Immature natural killer cell (primary cell): Measurements from ENCODE around the gene STMN3. TPM values are rescaled to one million over a fixed set of nuclear protein-coding genes. Genes with fewer than 3 reads are reported as not detected.
"Not testable (repeated sequence)": the region's sequence is repeated elsewhere in the genome, so short reads cannot be mapped to it uniquely, and the experiment has no call there.

Experiments
- DNase-seq, 3 donors: peaks; one replicate each; pipeline ENCODE4 v3.0.0; 2022; ENCODE audit warnings: mixed read lengths in 1 of 3
- H3K27ac Mint-ChIP-seq, 6 donors: one replicate each; pipeline ENCODE4 v1.8.0; 2020; ENCODE audit warnings: mixed read lengths in 6 of 6, mild to moderate bottlenecking in 5 of 6, inconsistent platforms in 4 of 6, moderate library complexity in 3 of 6
- H3K27me3 Mint-ChIP-seq, 3 donors: one replicate each; pipeline ENCODE4 v1.8.0; 2020 to 2021; ENCODE audit warnings: low read depth in 3 of 3, mild to moderate bottlenecking in 3 of 3, mixed read lengths in 3 of 3, moderate library complexity in 3 of 3, inconsistent platforms in 1 of 3
- H3K36me3 Mint-ChIP-seq, 3 donors: one replicate each; pipeline ENCODE4 v1.8.0; 2020; ENCODE audit warnings: mixed read lengths in 3 of 3, inconsistent platforms in 2 of 3, mild to moderate bottlenecking in 2 of 3
- H3K4me1 Mint-ChIP-seq, 2 donors: one replicate each; pipeline ENCODE4 v1.8.0; 2020; ENCODE audit warnings: inconsistent platforms in 2 of 2, mild to moderate bottlenecking in 2 of 2, mixed read lengths in 2 of 2, moderate library complexity in 1 of 2
- H3K4me3 Mint-ChIP-seq, 5 donors: one replicate each; pipeline ENCODE4 v1.8.0; 2020; ENCODE audit warnings: mild to moderate bottlenecking in 5 of 5, mixed read lengths in 5 of 5, inconsistent platforms in 3 of 5, moderate library complexity in 3 of 5
- H3K9me3 Mint-ChIP-seq, 6 donors: one replicate each; pipeline ENCODE4 v1.8.0; 2020; ENCODE audit warnings: mild to moderate bottlenecking in 6 of 6, mixed read lengths in 6 of 6, inconsistent platforms in 4 of 6, moderate library complexity in 3 of 6
- polyA plus RNA-seq, 3 donors: library from polyadenylated mRNA; unstranded; fragments of 300-500 nt; fragmentation: Illumina TruSeq; gene quantifications; one replicate each; pipeline ENCODE4 v1.2.3, GENCODE V29; 2021

STMN3 gene
- polyA plus RNA-seq, 3 donors from 2014 or later, result 0.36 to 1.6 (median 1.1) TPM

DNA sequence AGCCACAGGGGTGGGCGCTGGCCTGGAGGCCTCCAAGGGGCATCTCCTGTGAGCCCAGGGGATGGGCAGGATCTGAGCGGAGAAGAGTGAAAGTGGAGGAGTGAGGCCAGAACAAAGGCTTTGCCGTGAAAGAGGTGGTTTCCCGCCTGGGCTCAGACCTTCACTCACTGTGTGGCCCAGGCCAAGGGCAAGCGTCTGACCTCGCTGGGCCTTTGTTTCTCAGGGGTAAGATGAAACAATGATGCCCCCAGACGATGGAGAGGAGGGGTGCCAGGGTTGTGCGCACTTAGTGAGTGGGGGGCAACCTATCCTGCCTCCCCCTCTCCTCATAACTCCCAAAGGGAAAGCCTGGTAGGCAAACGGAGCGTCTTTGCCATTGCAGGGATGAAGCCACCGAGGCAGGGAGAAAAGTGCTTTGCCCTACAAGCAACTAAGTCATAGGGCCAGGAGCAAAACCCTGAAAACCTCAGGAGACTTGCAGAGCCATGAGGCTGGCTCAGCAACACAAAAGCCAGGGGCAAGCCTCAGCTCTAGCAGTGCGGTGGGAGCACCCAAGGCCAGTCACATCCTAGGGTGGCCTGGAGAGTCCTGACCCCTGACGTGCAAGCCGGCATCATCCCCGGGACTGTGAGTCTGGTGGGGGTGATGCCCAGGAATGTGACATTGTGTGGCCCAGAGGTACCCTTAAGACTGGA, 897 bp upstream of the STMN3 start:
- Mint-ChIP-seq H3K4me3 (peak overlapping the region; percentile 40 to 56 (median 41)), H3K36me3 (no peaks in the 10 kb centered on the region), H3K9me3 (peaks cover 0 to 3% (median 0%) of the 10 kb centered on the region in 6 donors), H3K27ac (peak overlapping the region in 1 of 6 donors; percentile 22), H3K4me1 (peaks cover 22 to 26% of the 10 kb centered on the region in 2 donors), H3K27me3 (peaks cover 11 to 14% (median 12%) of the 10 kb centered on the region in 3 donors)
- DNase-seq, result no peak

DNA sequence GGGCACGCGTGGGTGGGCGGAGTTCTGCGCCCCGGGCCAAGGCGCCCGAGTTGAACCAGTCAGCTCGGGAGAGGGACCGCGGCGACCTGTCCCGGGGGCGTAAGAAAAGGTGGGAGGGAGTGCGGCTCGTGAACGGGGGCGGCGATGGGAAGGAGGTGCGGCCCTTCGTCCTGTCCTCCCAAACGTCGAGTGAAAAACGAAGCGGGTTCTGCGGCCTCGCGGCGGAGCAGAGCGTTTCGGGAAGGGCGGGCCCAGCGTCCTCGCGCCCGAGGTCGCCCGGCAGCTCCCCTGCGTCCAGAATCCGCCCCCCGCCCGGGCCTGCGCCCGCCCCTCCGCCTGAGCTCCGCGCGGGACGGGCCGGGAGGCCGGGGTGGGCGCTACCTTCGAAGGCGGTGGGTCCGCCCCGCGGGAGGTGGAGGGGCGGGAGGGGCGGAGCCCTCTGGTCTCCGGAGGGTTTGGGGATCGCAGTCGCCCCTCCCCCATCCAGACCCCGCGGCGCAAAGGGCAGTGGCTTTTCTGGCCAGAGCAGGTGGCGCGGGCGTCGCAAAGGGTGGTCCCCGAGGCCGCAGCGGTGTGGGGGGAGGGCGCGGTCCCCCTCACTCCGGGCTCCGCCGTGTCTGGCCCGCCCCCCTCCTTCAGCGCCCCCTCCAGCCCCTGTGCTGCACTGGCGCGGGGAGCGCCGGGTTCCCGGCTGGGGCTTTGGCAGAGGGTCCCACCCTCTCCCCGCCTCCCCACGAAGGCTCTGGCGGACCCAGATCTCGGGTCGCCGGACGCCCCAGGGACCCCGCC, 838 bp downstream of the STMN3 start:
- H3K27me3 Mint-ChIP-seq, result peaks cover 4 to 9% (median 5%) of the 10 kb centered on the region in 3 donors
- H3K27ac Mint-ChIP-seq, result no peak overlapping the region
- H3K36me3 Mint-ChIP-seq, result no peaks in the 10 kb centered on the region
- H3K4me1 Mint-ChIP-seq, result peaks cover 9 to 12% of the 10 kb centered on the region in 2 donors
- H3K9me3 Mint-ChIP-seq, result no peaks in the 10 kb centered on the region
- peak in 1 of 3 donors; percentile 17 for DNase-seq
- H3K4me3 Mint-ChIP-seq, result peak overlapping the region in 3 of 5 donors; percentile 29 to 84 (median 46)

DNA sequence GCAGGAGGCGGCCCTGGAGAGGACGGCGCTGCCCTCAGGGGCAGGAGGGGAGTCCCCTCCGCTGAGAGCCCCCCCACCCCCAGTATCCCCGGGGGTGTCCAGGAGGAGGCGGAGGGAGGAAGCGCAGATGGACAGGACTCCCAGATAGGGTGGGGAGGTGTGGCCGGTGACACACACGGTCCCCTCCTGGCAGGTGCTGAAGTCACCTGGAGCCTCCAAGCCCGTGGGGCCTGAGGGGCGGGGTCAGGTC, 1.4 kb downstream of the STMN3 start:
- Mint-ChIP-seq H3K27me3 (peaks cover 4 to 9% (median 5%) of the 10 kb centered on the region in 3 donors), H3K27ac (no peak overlapping the region), H3K9me3 (no peaks in the 10 kb centered on the region), H3K36me3 (no peaks in the 10 kb centered on the region), H3K4me1 (peaks cover 9 to 12% of the 10 kb centered on the region in 2 donors), H3K4me3 (peak overlapping the region in 4 of 5 donors; percentile 71 to 84 (median 78))
- DNase-seq, result no peak

DNA sequence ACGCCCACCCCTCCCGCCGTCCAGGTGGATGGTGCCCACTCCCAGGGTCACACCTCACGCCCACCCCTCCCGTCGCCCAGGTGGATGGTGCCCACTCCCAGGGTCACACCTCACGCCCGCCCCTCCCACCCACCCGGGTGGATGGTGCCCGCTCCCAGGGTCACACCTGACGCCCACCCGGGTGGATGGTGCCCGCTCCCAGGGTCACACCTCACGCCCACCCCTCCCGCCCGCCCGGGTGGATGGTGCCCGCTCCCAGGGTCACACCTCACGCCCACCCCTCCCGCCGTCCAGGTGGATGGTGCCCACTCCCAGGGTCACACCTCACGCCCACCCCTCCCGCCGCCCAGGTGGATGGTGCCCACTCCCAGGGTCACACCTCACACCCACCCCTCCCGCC, 2.7 kb downstream of the STMN3 start:
- H3K36me3 Mint-ChIP-seq, H3K9me3 Mint-ChIP-seq, H3K4me3 Mint-ChIP-seq, DNase-seq, H3K27ac Mint-ChIP-seq: not testable (repeated sequence)
- peaks cover 9 to 12% of the 10 kb centered on the region in 2 donors for H3K4me1 Mint-ChIP-seq
- H3K27me3 Mint-ChIP-seq, result peaks cover 4 to 11% (median 5%) of the 10 kb centered on the region in 3 donors

DNA sequence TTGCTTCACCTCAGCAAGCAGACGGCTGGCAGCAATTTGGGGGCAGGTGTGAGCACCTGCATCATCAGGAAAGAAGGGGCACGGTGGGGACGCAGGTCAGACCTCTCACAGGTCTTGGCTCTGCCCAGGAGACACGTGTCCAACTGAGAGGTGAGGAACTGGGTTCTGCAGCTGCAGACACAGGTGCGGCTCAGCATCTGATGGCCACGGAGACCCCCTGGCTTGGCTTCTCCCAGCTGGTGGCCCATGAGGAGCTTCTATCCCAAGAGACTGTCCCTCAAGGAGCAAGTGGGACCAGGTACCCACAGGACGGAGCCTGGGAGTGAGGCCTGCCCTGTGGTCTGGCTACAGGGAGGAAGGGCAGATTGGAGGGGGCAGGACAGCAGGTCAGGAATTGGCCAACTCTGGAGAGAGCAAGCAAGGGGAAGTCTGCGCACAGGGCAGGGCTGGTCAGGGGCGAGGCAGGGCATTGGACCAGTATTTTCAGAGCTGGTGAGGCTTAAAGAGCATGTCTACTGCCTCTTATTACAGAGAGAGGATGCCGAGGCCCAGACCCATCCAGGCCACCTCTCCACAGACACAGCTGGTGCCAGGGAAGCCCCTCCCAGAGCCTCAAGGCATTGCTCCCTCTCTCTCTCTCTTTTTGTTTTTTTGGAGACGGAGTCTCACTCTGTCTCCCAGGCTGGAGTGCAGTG, 4.2 kb downstream of the STMN3 start:
- Mint-ChIP-seq H3K4me1 (peaks cover 9% of the 10 kb centered on the region in 2 donors), H3K27ac (no peak overlapping the region), H3K27me3 (peaks cover under 1 to 12% (median 3%) of the 10 kb centered on the region in 3 donors), H3K4me3 (no peak overlapping the region), H3K36me3 (no peaks in the 10 kb centered on the region), H3K9me3 (no peaks in the 10 kb centered on the region)
- no peak for DNase-seq

DNA sequence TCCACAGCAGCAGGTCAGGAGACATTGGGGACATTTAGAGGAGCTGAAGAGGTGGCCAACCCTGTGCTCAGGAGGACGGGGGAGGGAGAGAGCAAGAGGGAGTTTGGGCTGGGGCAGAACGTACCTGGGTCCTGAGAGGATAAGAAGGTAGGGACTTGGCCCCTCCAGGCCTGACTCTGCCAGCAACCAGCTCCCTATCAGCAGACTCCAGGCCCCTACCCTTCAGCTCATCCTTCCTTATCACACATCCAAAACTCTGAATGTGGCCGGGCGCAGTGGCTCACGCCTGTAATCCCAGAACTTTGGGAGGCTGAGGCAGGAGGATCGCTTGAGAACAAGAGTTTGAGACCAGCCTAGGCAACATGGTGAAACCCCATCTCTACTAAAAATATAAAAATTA, 5.0 kb downstream of the STMN3 start:
- no peak overlapping the region for H3K4me3 Mint-ChIP-seq
- no peaks in the 10 kb centered on the region for H3K9me3 Mint-ChIP-seq
- no peaks in the 10 kb centered on the region for H3K36me3 Mint-ChIP-seq
- peaks cover under 1 to 8% (median 3%) of the 10 kb centered on the region in 3 donors for H3K27me3 Mint-ChIP-seq
- peaks cover 5% of the 10 kb centered on the region in 2 donors for H3K4me1 Mint-ChIP-seq
- no peak for DNase-seq
- no peak overlapping the region for H3K27ac Mint-ChIP-seq

DNA sequence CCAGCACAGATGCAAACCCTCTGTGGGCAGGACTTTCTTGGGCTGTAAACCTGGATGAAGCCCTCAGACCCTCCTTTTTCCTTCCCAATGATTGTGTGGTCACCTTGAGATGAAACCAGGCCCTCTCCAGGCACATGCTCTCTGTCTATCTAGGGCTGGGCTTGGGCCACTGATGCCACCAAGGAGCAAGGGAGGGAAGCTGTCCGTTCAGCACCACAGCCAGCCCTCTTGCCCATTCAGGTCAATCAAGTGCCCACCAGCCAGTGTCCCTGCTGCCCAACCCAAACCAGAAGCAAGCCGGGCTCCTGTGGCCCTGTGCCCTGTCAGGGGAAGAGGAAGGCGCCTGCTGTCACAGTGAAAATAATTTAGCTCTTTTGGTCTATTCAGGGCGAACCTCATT, 8.0 kb downstream of the STMN3 start:
- DNase-seq, result no peak
- H3K27ac Mint-ChIP-seq, result no peak overlapping the region
- no peaks in the 10 kb centered on the region for H3K9me3 Mint-ChIP-seq
- H3K4me1 Mint-ChIP-seq, result peaks cover under 1 to 6% of the 10 kb centered on the region in 2 donors
- peaks cover 2 to 12% (median 4%) of the 10 kb centered on the region in 3 donors for H3K27me3 Mint-ChIP-seq
- H3K4me3 Mint-ChIP-seq, result no peak overlapping the region
- no peaks in the 10 kb centered on the region for H3K36me3 Mint-ChIP-seq

DNA sequence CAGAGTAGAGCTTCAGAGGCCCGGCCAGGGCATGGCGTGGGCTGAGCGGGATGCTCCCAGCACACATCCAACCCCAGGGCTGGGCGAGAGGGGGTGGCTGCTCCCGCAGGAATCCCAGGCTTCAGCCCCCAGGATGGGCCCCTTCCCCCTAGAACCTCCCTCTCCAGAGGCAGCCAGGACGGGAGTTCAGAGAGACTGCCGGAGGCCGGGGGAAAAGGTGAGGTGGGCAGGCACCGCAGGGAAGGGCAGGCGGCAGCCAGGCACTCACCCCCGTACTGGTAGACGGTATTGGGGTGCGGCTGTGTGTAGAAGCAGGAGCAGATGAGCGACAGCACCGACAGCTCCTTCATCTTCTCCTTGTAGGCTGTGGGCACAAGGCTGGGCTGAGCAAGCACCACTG, 9.3 kb downstream of the STMN3 start:
- Mint-ChIP-seq H3K4me1 (peaks cover 13 to 18% of the 10 kb centered on the region in 2 donors), H3K36me3 (no peaks in the 10 kb centered on the region), H3K27me3 (peaks cover 2 to 12% (median 4%) of the 10 kb centered on the region in 3 donors), H3K4me3 (peak overlapping the region in 3 of 5 donors; percentile 15 to 58 (median 21)), H3K27ac (no peak overlapping the region), H3K9me3 (no peaks in the 10 kb centered on the region)
- no peak for DNase-seq

DNA sequence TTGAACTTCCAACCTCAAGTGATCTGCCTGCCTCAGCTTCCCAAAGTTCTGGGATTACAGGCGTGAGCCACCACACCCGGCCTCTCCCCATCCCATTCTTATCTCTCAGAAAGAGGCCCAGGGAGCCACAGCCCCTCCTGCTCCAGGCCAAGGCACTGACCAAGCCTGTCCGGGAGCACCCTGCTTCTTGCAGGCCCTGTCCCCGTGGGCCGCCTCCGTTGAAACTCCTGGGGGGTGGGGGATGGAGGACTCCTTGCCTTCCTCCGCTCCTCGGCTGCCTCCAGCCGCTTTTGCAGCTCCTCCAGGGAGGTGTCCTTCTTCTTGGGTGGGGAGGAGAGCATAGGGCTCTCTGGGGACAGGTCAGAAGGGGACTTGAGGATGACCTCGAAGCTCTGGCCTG, 9.7 kb downstream of the STMN3 start:
- Mint-ChIP-seq H3K27me3 (peaks cover 2 to 12% (median 4%) of the 10 kb centered on the region in 3 donors), H3K36me3 (no peaks in the 10 kb centered on the region), H3K4me3 (peak overlapping the region; percentile 57 to 68 (median 62)), H3K27ac (peak overlapping the region in 1 of 6 donors; percentile 55), H3K9me3 (no peaks in the 10 kb centered on the region), H3K4me1 (peaks cover 15 to 22% of the 10 kb centered on the region in 2 donors)
- no peak for DNase-seq

DNA sequence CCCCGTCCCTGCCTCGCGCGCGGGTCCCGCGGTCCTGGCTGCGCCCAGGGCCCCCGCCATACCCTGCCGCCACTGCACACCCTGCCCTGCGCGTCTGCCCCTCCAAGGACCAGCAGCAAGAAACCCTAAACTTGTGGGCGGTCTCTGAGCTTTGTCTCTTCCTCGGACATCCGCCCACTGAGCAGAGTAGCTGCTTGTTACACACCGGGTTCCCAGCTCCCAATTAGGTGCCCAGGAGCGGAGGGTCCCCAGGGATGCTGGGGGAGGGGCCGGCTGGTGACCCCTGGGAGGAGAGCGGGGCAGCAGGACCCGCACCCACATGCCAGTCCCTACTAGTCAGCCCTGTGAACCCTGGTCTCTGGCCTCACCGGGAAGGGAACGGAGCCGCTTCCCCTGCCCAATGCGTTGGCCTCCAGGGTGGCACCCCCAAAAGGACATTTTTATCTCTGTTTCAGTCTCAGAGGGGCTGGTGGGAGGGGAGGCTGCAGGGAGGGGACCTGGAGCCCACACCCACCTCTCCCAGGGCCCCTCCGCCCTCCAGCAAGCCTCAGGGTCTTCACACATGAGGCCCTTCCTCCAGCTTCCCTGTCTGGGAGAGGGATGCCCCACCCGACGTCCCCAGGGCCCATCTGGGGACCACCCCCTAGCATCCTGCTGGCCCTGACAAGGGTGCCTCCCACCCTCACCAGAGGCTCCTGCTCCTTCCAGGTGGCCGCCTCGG, 10.5 kb downstream of the STMN3 start:
- H3K4me1 Mint-ChIP-seq, result peaks cover 21 to 29% of the 10 kb centered on the region in 2 donors
- peak in 1 of 3 donors; percentile 6 for DNase-seq
- H3K9me3 Mint-ChIP-seq, result no peaks in the 10 kb centered on the region
- H3K4me3 Mint-ChIP-seq, result peak overlapping the region; percentile 57 to 68 (median 62)
- no peaks in the 10 kb centered on the region for H3K36me3 Mint-ChIP-seq
- H3K27me3 Mint-ChIP-seq, result peaks cover 2 to 12% (median 8%) of the 10 kb centered on the region in 3 donors
- peak overlapping the region in 2 of 6 donors; percentile 55 to 64 for H3K27ac Mint-ChIP-seq

DNA sequence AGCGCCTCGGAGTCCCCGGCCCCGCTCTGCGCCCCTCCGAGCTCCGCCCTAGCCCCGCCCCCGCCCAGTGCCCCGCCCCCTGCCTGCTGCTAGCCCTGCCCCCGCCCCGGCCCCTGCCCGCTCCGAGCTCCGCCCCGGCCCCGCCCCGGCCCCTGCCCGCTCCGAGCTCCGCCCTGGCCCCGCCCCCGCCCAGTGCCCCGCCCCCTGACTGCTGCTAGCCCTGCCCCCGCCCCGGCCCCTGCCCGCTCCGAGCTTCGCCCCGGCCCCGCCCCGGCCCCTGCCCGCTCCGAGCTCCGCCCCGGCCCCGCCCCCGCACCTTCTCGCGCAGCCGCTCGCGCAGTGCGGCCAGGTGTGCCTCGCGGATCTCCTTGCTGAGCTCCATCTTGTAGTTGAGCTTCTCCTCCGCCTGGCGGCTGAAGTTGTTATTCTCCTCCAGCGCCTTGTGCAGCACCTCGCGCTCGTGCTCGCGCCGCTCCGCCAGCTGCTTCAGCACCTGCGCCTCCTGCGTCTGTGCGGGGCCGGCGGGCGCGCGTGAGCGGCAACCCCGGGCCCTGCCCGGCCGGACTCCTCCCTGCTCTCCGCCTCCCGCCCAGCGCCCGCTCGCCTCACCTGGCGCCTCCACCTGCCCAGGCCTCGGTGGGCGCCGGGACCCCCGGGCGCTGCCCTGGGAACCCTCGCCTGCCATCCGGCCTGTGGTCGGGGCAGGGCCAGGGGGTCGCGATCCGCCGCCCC, 11.3 kb downstream of the STMN3 start:
- H3K36me3 Mint-ChIP-seq, result no peaks in the 10 kb centered on the region
- peak overlapping the region; percentile 70 to 80 (median 78) for H3K4me3 Mint-ChIP-seq
- H3K4me1 Mint-ChIP-seq, result peaks cover 28 to 35% of the 10 kb centered on the region in 2 donors
- peak overlapping the region in 5 of 6 donors; percentile 68 to 89 (median 80) for H3K27ac Mint-ChIP-seq
- H3K9me3 Mint-ChIP-seq, result no peaks in the 10 kb centered on the region
- peak; percentile 88 to 92 (median 90) for DNase-seq
- H3K27me3 Mint-ChIP-seq, result peaks cover 2 to 12% (median 8%) of the 10 kb centered on the region in 3 donors

DNA sequence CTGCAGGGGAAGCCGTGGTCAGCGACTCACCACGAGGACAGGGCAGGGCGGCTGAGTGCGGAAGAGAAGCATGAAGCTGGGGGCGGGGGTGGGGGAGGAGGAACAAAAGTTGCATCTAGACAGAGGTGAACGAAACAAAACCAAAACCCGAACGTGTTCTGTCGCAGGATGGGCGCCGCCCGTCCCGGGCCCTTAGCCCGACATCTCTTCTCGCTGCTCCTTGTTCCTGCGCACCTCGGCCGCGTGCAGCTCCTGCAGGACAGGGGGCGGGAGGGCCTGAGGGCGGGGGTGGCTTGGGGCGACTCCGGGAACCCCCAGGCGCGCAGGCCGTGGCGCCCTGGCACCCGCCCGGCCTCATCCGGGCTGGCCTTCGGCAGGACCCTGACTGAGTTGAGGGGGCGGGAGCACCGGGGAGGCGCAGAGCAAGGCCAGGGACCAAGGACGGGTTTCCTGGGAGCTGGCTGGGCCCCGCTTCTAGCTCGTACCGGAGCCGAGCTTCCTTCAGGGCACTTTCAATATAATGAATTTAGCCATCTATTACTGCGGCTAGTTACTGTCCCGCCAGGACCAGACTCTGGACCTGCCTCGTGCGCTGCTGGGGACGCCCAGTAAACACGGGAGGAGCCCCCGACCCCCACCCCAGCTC, 12.0 kb downstream of the STMN3 start:
- H3K36me3 Mint-ChIP-seq, result no peaks in the 10 kb centered on the region
- H3K9me3 Mint-ChIP-seq, result no peaks in the 10 kb centered on the region
- H3K4me1 Mint-ChIP-seq, result peaks cover 30 to 38% of the 10 kb centered on the region in 2 donors
- H3K4me3 Mint-ChIP-seq, result peak overlapping the region in 4 of 5 donors; percentile 64 to 80 (median 72)
- H3K27me3 Mint-ChIP-seq, result peaks cover 2 to 12% (median 8%) of the 10 kb centered on the region in 3 donors
- peak; percentile 81 to 84 (median 82) for DNase-seq
- H3K27ac Mint-ChIP-seq, result peak overlapping the region in 5 of 6 donors; percentile 80 to 97 (median 88)
